Fibroblast of lung (primary cell): ENCODE data around the gene OR1B1.

ENCODE experiments used
- EZH2 ChIP-seq: IDR thresholded peaks from 2 replicates; pipeline ENCODE4 v1.5.1; 2012; ENCODE audit warnings: low read length, control low read depth, mild to moderate bottlenecking; ENCODE audit errors: missing control alignments
- TF ChIP-seq, protein P1 (sequence below), 2 donors: IDR thresholded peaks in 1 of 2; conservative IDR thresholded peaks in 1 of 2; 1 replicate in 1 of 2; 2 replicates in 1 of 2; pipeline ENCODE4 v1.5.1; 2011 to 2012; ENCODE audit warnings: low read length in 2 of 2, control low read depth in 1 of 2, inconsistent platforms in 1 of 2, low read depth in 1 of 2, mild to moderate bottlenecking in 1 of 2

DNA sequence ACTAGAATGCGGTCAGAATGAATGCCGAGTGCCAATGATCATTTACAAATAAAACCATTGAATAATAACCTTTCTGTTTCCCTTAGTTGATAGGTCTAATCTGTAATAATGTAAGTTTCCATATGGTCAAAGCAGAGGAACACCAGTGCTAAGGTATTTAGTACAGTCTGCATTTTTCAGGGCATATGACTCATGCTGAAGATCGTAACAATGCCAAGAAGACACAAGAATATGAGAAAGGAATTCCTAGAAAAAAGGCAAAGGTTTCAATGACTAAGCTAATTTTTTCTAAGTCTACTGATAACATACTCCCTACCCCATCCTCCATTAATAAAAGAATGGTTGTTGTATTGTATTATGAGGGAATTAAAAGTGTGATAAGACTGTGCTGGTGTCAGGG is 77.1 kb downstream of the OR1B1 start:
- TF ChIP-seq, protein P1, sequence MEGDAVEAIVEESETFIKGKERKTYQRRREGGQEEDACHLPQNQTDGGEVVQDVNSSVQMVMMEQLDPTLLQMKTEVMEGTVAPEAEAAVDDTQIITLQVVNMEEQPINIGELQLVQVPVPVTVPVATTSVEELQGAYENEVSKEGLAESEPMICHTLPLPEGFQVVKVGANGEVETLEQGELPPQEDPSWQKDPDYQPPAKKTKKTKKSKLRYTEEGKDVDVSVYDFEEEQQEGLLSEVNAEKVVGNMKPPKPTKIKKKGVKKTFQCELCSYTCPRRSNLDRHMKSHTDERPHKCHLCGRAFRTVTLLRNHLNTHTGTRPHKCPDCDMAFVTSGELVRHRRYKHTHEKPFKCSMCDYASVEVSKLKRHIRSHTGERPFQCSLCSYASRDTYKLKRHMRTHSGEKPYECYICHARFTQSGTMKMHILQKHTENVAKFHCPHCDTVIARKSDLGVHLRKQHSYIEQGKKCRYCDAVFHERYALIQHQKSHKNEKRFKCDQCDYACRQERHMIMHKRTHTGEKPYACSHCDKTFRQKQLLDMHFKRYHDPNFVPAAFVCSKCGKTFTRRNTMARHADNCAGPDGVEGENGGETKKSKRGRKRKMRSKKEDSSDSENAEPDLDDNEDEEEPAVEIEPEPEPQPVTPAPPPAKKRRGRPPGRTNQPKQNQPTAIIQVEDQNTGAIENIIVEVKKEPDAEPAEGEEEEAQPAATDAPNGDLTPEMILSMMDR (conservative IDR thresholded peaks at IDR 0.05 in 1 of 2, IDR thresholded peaks at IDR 0.05 in 1 of 2; ENCODE audit: low read depth in 1 of 2, low read length in 2 of 2), result no peak
- TF ChIP-seq EZH2, result no peak
